A172 (cell line): ENCODE data around the gene FNIP2. TPM values are rescaled to one million over a fixed set of nuclear protein-coding genes. Genes with fewer than 3 reads are reported as not detected.
"Not testable (repeated sequence)": the region's sequence is repeated elsewhere in the genome, so short reads cannot be mapped to it uniquely, and the experiment has no call there.

Experiments
- DNase-seq: peaks from one replicate; pipeline ENCODE4 v3.0.0-alpha.2; 2015; ENCODE audit warnings: low spot score
- total RNA-seq: library from RNA; depleted of rRNA; stranded (reverse); fragments of >200 nt; shearing (Covaris generic); gene quantifications from 2 replicates; pipeline ENCODE4 v1.2.3, GENCODE V29; 2014

Gene FNIP2
- total RNA-seq, 1 experiment from 2014 or later, result 10.8 TPM

DNA sequence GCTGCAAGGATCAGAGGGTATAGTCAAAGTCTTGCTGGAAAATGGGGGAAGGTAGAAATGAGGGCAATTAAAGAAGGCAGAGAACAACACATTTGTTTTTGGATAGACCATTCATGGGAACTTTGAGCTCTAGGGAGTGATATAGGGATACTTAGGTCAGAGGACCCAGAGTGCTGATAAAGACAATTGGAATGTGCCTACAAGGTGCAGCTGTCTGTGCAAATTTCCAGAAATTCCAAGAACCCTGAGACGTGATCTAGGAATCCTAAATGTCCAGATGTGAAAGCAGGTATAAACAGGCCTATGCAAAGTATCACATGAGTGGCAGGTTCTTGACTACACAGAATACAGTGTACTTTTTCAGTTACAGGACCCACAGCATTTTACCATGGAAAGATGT lies 24.2 kb downstream of the FNIP2 start:
- no peak for DNase-seq

DNA sequence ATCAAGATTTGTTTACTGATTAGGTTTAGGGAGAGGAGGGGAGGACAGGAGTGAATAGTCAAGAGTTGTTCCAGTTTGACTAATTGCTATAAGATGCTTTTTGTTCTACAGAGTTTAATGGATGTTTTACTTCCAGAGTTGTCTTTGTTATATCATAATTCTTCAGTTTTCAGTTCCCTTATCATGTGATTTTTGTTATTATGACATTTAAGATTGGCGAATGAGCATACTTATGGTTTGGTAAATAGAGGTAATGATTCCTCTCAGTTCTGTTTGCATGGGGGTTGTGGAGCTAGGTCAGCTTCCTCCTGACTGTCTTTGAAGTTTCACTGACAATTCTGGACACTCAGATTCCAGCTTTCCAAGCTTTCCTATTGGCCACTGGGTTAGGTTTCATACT lies 24.6 kb downstream of the FNIP2 start:
- DNase-seq, result not testable (repeated sequence)

DNA sequence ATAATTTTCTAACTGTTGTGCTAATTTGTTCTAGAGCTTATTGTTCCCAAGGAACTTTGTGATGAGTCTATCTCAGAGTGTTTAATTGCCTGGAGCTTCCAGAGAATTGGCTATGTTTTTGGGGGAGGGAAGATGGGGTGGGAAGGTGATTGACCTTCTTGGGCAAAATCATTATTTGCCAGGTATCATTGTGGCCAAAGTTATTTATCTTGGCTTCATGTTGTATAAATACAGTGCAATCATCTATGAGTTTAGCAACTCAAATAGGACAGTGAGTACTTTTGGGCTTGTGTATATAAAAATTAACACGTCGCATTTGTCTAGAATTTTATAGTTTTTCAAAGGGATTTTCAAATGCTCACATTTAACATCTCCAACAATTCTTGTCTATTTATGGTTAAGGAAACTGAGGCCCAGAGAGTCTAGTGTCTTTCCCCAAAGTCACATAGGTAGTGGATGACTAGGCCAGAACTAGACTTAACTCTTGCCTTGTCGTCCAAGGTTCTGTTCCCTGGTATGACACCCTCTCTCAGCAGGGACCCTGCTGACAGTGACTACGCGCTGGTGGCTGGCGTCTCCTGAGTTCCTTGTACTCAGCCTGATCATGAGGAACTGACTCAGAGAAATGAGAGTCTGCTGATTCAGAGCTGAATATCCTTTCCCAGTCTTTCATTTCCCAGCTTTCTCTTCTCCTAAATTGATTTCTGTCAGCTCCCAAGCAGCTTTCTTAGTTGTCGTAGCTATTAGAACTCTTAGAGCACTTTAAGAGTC lies 27.7 kb downstream of the FNIP2 start:
- DNase-seq, result peak; percentile 68

DNA sequence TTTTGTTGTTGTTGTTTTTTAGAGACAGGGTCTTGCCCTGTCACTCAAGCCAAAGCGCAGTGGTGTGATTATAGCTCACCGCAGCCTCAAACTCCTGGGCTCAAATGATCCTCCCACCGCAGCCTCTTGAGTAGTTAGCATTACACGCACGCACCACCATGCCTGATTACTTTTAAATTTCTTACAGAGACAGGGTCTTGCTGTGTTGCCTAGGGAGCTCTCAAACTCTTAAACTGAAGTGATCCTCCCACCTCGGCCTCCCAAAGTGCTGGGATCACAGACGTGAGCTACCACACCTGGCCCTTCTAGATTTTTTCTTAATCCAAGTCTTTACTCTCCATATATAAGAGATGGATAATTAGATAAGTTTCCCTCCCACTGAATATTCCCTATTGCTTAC lies 29.2 kb downstream of the FNIP2 start:
- DNase-seq, result no peak

- no peak for DNase-seq
Measured at GRCh38 chr4:158799013-158799770, 30.4 kb downstream of the FNIP2 start.

DNA sequence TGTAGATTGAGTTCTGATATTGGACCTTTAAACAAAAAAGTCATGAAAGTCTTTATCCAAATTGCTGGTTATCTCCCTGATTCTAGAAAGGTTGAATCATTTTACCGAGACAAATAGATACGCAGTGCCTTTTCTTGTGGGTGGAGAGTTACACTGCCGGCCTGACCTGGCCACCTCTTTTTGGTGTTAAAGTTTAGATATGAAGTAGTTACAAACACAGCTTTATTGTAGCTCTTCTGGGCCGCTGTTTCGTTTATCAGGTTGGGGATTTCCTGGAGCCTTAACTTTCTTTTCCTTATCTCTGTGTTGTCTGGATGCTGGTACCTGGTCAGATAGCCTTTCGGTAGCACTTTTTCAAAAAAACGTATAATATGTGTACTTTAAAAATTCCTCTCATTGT lies 31.0 kb downstream of the FNIP2 start:
- DNase-seq, result no peak

- peak; percentile 51 for DNase-seq
Measured at GRCh38 chr4:158801066-158801465, 32.2 kb downstream of the FNIP2 start.

- DNase-seq, result no peak
Measured at GRCh38 chr4:158801677-158802076, 32.9 kb downstream of the FNIP2 start.

- no peak for DNase-seq
Measured at GRCh38 chr4:158802914-158803313, 34.1 kb downstream of the FNIP2 start.

- DNase-seq, result peak; percentile 40
Measured at GRCh38 chr4:158805635-158806471, 37.0 kb downstream of the FNIP2 start.

DNA sequence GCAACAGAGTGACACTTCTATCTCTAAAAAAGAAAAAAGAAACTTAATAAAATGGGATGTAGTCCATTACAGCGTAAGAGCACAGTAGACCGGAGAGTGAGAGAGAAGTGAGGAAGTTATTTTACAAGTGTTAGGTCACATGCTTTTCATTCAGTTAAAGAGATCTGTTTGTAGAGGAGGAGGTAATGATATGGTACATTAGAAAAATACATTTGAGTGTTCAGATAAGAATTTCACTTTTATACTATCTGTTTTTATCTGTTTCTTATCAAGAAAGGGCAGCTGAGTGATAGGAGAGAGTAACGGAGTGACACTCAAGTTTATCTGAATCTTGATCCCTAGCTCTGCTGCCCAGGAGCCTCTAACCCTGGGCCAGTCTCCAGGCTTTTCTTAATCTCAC lies 38.9 kb downstream of the FNIP2 start:
- DNase-seq, result no peak

DNA sequence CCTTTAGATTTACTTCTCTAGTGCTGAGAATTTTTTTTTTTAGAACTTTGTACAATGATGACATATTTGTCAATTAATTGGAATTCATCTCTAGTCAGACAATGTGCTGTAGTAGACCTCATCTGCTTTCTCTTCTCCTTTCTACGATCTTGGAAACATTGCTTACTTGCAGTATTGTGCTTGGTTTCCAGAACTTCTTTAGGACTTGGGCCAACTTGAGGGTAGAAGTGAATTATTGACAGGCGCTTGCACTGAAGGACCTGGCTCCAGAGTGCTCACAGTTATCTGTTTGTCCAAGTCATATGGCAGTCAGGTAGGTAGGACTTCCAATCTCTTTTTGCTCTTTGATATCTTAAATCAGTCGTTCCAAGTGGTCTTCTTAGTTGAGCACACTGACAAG lies 39.6 kb downstream of the FNIP2 start:
- DNase-seq, result no peak

GRCh38 chr4:158809208-158809607 lies 40.4 kb downstream of the FNIP2 start:
- DNase-seq, result not testable (repeated sequence)

DNA sequence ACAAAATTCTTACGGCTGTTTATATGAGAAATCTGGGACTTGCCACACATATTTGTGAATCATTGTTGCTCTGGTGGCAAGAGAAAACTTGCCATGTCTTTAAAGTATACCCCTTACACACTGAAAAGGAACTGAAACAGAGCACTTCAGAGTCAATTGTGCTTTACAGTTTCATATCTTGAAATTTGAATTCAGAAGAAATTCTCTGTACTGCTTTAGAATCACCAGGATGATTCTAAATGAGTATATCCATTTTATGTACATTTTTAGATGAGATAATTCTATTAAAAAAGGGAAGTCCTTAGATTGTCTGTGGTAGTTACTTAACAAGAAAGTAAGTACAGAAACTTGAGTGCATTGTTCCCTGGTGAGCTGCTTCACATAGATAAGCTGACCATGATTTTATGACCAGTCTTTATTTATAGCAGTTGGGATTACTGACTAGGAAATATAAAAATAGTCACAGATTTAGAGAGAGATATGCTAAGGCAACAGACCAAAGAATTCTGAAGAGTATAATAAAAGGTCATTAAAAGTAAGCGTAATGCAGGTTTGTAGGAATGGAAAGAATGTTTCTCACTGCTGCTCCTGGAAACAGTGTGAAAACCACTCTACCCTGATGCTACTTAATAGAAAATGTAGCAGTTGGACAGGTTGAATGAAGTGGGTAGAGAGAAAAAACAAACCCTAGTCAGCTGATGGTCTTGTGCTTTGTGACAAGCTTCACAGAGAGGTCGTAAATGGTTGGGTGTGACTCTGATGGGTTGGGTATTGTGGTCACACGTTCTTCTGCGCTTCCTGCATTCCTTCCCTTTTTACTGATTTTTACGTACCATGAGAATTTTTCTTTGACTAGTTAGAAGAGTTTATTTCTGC lies 41.0 kb downstream of the FNIP2 start:
- DNase-seq, result peak; percentile 98

- peak; percentile 98 for DNase-seq
Measured at GRCh38 chr4:158810487-158811215, 41.8 kb downstream of the FNIP2 start.

DNA sequence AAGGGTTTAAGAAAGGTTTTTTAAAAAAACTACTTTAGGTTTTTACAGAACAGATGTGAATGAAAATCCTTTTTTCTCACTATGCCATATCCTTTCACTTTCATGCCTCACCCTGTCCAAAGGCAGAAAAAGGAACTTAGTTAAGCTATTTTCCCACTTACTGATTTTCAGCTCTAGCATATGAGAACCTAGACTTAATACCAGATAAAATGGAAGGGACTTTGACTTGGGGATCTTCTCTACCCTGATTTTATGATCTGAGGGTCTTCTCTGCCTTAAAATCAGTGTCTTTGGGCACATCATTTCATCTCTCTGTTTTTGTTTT lies 42.4 kb downstream of the FNIP2 start:
- no peak for DNase-seq

DNA sequence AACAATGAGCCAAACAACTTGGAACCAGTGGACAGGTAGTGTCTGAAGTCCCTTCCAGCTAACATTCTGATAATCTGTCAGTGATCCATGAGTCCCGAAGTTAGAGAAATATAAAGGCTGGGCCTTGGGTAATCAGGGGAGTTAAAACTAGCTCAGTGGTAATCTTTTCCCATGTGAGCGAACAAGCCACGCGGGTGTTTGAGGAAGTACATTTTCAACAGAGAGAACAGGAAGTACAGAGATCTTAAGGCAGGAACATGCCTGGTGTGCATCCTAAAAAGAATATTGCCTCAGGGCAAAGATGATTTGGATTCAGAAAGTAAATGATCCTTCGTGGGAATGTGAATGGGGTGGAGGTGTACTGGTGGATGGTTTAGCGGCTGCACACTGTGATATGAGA lies 42.9 kb downstream of the FNIP2 start:
- peak; percentile 22 for DNase-seq

- DNase-seq, result no peak
Measured at GRCh38 chr4:158812133-158812532, 43.3 kb downstream of the FNIP2 start.

DNA sequence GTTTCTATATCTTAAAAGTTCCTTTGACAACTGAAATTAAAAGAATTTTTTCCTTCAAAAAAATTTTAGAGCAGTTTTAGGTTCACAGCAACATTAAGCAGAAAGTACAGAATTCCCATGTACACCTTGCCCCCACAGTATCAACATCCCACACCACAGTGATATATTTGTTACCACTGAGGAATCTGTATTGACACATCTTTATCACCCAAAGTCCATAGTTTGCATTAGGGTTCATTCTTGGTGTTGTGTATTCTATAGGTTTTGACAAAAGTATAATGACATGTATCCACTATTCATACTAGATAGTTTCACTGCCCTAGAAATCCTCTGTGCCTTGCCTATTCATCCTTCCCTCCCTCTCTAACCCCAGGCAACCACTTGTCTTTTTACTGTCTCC lies 43.7 kb downstream of the FNIP2 start:
- DNase-seq, result no peak

- no peak for DNase-seq
Measured at GRCh38 chr4:158813113-158813512, 44.3 kb downstream of the FNIP2 start.

- DNase-seq, result no peak
Measured at GRCh38 chr4:158814207-158814606, 45.4 kb downstream of the FNIP2 start.
